PFSK-1 (cell line): Measurements from ENCODE around the gene C6orf62.

Experiments
- POLR2AphosphoS5 ChIP-seq: IDR thresholded peaks from 2 replicates; pipeline ENCODE4 v1.6.1; 2012; ENCODE audit warnings: low read depth, mild to moderate bottlenecking, control low read depth, low read length, moderate library complexity
- SIN3A ChIP-seq: IDR thresholded peaks from 2 replicates; pipeline ENCODE4 v1.6.1; 2012; ENCODE audit warnings: mild to moderate bottlenecking, low read length, moderate library complexity, borderline replicate concordance; ENCODE audit not compliant: insufficient read depth
- TAF1 ChIP-seq: IDR thresholded peaks from 2 replicates; pipeline ENCODE4 v1.6.1; 2012; ENCODE audit warnings: low read length, control low read depth, borderline replicate concordance; ENCODE audit not compliant: insufficient read depth
- TF ChIP-seq, protein P1 (sequence below), 2 experiments: IDR thresholded peaks; 2 replicates each; pipeline versions ENCODE4 v1.6.1 to v1.8.0; 2011 to 2012; ENCODE audit warnings: low read depth in 2 of 2, low read length in 2 of 2, control low read depth in 1 of 2, inconsistent platforms in 1 of 2, mild to moderate bottlenecking in 1 of 2, moderate library complexity in 1 of 2; ENCODE audit not compliant: insufficient read depth in 1 of 2

DNA sequence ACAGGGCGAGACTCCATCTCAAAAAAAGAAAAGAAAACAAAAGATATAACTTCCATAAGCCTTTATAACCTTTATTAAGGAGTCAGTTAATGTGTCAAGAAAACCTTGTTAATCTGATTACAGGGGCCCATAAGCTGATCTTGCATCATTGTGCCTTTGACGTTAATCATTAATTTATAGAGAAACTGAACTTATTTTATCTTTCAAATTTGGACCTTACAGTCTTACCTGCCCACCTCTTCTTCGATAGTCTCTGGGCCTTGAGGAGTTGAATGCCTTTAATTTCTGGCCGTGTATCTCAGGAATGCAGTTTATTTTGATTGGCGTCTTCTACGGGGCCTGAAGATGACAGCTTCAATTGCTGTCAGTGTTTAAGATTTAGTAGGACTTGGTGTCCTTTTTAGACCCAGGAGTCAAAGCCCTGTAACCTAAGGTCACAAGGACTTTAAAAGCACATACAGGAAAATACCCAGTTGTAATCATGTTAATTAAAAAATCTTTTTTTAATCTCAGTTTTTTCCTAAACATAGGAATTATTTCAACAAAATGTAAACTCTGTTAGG is 46.3 kb downstream of the C6orf62 start:
- TF ChIP-seq POLR2AphosphoS5 (no peak), TAF1 (no peak), SIN3A (no peak)
- TF ChIP-seq, protein P1, sequence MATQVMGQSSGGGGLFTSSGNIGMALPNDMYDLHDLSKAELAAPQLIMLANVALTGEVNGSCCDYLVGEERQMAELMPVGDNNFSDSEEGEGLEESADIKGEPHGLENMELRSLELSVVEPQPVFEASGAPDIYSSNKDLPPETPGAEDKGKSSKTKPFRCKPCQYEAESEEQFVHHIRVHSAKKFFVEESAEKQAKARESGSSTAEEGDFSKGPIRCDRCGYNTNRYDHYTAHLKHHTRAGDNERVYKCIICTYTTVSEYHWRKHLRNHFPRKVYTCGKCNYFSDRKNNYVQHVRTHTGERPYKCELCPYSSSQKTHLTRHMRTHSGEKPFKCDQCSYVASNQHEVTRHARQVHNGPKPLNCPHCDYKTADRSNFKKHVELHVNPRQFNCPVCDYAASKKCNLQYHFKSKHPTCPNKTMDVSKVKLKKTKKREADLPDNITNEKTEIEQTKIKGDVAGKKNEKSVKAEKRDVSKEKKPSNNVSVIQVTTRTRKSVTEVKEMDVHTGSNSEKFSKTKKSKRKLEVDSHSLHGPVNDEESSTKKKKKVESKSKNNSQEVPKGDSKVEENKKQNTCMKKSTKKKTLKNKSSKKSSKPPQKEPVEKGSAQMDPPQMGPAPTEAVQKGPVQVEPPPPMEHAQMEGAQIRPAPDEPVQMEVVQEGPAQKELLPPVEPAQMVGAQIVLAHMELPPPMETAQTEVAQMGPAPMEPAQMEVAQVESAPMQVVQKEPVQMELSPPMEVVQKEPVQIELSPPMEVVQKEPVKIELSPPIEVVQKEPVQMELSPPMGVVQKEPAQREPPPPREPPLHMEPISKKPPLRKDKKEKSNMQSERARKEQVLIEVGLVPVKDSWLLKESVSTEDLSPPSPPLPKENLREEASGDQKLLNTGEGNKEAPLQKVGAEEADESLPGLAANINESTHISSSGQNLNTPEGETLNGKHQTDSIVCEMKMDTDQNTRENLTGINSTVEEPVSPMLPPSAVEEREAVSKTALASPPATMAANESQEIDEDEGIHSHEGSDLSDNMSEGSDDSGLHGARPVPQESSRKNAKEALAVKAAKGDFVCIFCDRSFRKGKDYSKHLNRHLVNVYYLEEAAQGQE (IDR thresholded peaks at IDR 0.05; ENCODE audit: insufficient read depth in 1 of 2, low read depth in 2 of 2, low read length in 2 of 2) = no peak
